HT1080 (cell line): ENCODE measurements around the gene SMYD1. TPM values are rescaled to one million over a fixed set of nuclear protein-coding genes. Genes with fewer than 3 reads are reported as not detected.
A peak's percentile ranks its signal among the peaks of the same experiment; 100 is the strongest.

Experiments used
- DNase-seq: peaks from one replicate; pipeline ENCODE4 v3.0.0-alpha.2; 2015; ENCODE audit warnings: low read depth
- small RNA-seq: library from RNA; depleted of rRNA; stranded (forward); fragments of <200 nt; gene quantifications from one replicate; pipeline ENCODE3, GENCODE V24; 2014
- total RNA-seq: library from RNA; depleted of rRNA; stranded (reverse); fragments of >200 nt; shearing (Covaris generic); gene quantifications from 2 replicates; pipeline ENCODE4 v1.2.3, GENCODE V29; 2014; rRNA removed

SMYD1 gene
- total RNA-seq, 1 experiment from 2014 or later: not detected

- no peak for DNase-seq
Measured at GRCh38 chr2:88141952-88142351, 74.3 kb downstream of the SMYD1 start.

- no peak for DNase-seq
Measured at GRCh38 chr2:88144271-88144670, 76.6 kb downstream of the SMYD1 start.

- no peak for DNase-seq
Measured at GRCh38 chr2:88144914-88145497, 77.4 kb downstream of the SMYD1 start.

GRCh38 chr2:88146590-88146989 is 79.0 kb downstream of the SMYD1 start:
- no peak for DNase-seq

GRCh38 chr2:88147145-88147544 is 79.5 kb downstream of the SMYD1 start:
- no peak for DNase-seq

GRCh38 chr2:88148929-88149438 is 81.4 kb downstream of the SMYD1 start:
- no peak for DNase-seq

- DNase-seq: no peak
Measured at GRCh38 chr2:88159481-88159880, 91.9 kb downstream of the SMYD1 start.

GRCh38 chr2:88159955-88160415 is 92.4 kb downstream of the SMYD1 start:
- peak; percentile 42 for DNase-seq

- no peak for DNase-seq
Measured at GRCh38 chr2:88160517-88160916, 92.9 kb downstream of the SMYD1 start.

- no peak for DNase-seq
Measured at GRCh38 chr2:88161446-88162244, 94.0 kb downstream of the SMYD1 start.

Small RNA genes lying within 50 kb of the gene (small RNA-seq; reads per million reads assigned to genes)
- gene MIR4780: not detected

Other genes with a start within 250 kb of the SMYD1 start
- gene RGPD2, start 242.0 kb upstream of the SMYD1 start, total RNA-seq: 0.20 TPM in 1 of 2 replicates, not detected in the other
- 78.3 and 129 TPM in 2 replicates for gene RNU2-63P, start 51.3 kb upstream of the SMYD1 start, total RNA-seq
- gene KRCC1, start 12.0 kb upstream of the SMYD1 start, total RNA-seq: 7.9 and 8.0 TPM in 2 replicates
- gene FABP1, start 60.2 kb downstream of the SMYD1 start, total RNA-seq: not detected in 2 replicates
- not detected in 2 replicates for gene THNSL2, start 102.5 kb downstream of the SMYD1 start, total RNA-seq